CD4-positive, alpha-beta T cell treated with Interleukin-4 for 1 hour (primary cell): ENCODE measurements around the gene LDHB.
"Not testable (repeated sequence)": the region's sequence is repeated elsewhere in the genome, so short reads cannot be mapped to it uniquely, and the experiment has no call there.

Source experiments
- DNase-seq, 2 donors: peaks; one replicate each; pipeline ENCODE4 v3.0.0-alpha.2; 2020 to 2022

The LDHB gene

GRCh38 chr12:21606175-21606574, 51.5 kb downstream of the LDHB start:
- DNase-seq, result no peak

GRCh38 chr12:21604245-21605101, 53.2 kb downstream of the LDHB start, which contains the start of gene GYS2:
Gene GYS2, minus strand, starts transcription at chr12:21604847. Its CDS starts 255 bp downstream, at chr12:21604592.
- DNase-seq, result no peak

- no peak for DNase-seq
Measured at GRCh38 chr12:21602774-21603173, 54.9 kb downstream of the LDHB start.

- no peak for DNase-seq
Measured at GRCh38 chr12:21600196-21600595, 57.4 kb downstream of the LDHB start.

DNA sequence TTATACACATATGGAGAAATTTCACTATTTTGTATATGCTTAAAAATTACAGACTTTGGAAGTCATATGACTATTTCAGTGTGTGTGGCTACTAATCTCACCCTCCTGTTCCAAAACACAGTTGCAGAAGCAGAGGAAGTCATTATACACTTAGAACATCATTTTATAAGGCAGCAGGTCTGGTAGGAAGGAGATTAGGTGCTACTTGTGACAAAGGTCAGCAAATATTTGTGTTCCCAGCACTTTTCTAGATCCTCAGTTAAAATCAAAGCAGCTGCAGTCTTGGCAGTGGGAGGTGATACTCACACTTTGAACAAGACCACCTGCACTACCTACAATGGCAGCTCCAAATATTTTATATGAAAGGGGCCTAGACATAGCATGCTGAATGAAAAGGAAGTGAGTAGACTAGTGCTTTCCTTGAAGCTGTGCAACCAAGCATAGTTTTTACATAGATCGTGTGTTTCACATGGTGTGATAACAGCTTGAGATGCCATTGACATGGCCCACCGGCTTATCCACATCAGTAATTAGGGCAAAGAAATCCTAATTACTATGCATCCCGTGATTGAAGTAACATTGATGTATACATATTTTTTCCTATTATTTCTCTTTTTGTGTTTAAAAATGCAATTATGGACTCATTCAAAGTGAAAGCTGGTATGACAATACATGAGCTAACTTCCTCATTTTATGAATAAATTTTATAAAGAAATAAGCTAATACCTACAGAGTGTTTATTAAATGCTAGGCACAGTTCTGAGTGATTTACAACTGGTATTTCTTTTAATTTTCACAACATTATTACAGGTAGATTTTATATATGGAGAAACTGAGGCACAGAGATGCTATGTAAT, 58.3 kb downstream of the LDHB start:
- DNase-seq, result no peak

GRCh38 chr12:21598651-21599050, 59.0 kb downstream of the LDHB start:
- DNase-seq, result no peak

GRCh38 chr12:21595356-21595755, 62.3 kb downstream of the LDHB start:
- not testable (repeated sequence) for DNase-seq

- no peak for DNase-seq
Measured at GRCh38 chr12:21585485-21585884, 72.2 kb downstream of the LDHB start.
